ENCODE results near the gene DNAH8.

The DNAH8 gene

DNA sequence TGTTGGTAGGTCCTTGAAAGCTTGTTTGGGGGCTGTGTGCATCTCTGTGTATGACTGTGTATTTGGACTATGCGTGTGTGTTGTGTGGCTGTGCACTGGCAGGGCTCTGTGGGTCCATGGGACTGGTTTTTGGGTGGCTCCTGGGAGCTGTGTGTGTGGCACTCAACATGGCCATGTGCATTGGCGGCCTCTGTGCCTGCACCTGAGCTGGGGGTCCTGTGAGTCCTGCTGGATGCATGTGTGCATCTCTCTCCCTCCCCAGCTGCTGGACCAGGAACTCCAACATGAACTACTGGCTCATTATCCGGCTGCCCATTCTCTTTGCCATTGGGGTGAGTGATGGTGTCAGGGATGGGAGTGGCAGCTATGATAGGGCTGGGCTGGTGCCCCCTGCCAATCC, 363.6 kb downstream of the DNAH8 start:
- no peak for FAIRE-seq

DNA sequence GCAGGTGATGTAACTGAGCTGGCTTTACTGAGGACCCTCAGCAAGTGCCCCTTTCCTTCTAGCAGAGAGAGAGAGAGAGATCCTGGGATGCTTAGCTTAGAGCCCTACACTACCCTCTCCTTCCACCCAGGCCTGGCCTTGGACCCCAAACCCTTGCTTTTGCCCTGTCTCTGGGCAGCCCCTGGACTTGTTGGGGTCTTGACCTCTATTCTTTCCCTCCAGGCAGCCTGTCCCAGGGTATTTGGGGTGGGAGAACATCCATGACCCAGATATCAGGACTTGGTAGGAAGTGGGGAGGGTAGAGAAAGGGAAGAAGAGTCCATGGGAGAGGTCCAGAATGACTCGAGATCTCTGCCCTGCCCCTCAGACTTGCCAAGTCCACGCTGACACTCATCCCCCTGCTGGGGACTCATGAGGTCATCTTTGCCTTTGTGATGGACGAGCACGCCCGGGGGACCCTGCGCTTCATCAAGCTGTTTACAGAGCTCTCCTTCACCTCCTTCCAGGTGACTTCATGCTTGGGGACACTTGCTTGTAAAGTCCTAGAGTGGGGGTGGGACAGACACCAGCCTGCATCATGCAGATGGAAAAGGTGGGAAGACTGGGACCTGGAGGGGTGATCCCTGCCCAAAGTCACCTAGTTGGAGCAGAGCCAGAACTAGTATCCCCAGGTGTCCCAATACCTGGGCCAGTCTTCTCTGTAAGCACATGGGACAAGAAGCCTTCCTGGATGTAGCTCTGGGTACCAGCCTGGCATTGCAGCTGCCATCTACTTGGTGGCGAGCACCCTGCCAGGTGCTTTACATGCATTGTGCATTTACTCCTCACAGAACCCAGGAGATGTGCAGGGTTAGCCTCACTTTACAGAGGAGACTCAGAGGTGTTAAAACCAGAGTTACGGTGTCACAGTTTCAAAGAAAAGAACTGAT, 364.4 kb downstream of the DNAH8 start:
- no peak for FAIRE-seq

All from islet of Langerhans (tissue), 1 donor.